ENCODE measurements around the gene GARIN5B. TPM values are rescaled to one million over a fixed set of nuclear protein-coding genes. Genes with fewer than 3 reads are reported as not detected.
"Not testable (repeated sequence)": the region's sequence is repeated elsewhere in the genome, so short reads cannot be mapped to it uniquely, and the experiment has no call there.

GARIN5B gene
- not detected in 2 replicates for total RNA-seq (2014; rRNA removed; shearing (Covaris generic))

DNA sequence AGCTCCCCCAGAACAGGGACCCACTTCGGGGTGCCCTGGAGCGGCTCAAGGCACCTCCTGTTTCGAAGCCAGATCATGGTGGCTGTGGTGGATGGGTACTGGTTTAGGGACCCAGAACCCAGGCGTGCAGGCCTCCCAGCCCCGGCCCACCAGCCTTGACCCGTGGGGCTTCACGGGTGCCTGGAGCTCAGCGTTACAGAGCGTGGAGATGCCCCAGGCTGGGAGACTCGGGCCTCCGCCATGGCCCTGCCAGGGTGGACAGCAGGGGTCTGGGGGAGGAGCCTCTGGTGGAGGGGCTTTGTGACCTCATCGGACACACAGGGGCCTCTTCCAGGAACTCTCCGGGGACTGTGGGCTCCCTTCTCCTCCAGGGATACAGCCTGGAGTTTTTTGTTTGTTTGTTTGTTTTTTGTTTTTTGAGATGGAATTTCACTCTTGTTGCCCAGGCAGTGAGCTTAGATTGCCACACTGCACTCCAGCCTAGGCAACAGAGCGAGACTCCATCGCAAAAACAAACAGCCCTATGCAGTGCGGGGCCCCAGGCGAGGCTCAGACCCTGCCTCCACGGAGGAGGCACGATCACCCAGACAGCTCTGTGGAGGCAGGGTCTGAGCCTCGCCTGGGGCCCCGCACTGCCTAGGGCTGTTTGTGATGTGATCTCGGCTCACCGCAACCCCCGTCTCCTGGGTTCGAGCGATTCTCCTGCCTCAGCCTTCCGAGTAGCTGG is at the start of gene GARIN5B:
TSS of gene GARIN5B (minus strand) at position 271 of the 727 bp plus-strand sequence. CDS start at position 77, 194 bp downstream.
- DNase-seq (ENCODE audit: low read depth) = no peak

DNA sequence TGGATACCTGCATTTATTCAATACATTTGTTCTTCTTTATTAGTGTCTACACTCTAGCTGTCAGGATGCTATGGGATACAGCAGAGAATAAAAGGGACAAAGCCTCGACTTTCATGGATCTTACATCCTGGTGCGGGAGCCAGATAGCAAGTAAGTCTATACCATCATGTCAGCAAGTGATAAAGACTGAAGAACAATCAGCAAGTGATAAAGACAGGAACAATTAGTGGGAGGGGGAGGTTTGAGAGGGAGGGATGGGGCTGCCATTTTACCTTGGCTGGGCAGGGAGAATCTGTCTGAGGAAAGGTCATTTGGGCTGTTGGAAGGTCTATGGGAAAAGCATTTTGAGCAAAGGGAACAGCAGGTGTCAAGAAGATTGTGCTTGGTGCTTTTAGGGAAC is 47.1 kb upstream of the GARIN5B start:
- DNase-seq (ENCODE audit: low read depth) = no peak

DNA sequence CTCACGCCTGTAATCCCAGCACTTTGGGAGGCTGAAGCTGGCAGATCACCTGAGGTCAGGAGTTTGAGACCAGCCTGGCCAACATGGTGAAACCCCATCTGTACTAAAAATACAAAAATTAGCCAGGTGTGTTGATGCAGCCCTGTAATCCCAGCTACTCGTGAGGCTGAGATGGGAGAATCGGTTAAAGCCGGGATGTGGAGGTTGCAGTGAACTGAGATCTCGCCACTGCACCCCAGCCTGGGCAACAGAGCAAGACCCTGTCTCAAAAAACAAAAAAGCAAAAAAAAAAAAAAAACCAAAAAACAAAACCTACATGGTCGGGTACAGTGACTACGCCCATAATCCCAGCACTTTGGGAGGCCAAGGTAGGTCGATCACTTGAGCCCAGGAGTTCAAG is 46.1 kb upstream of the GARIN5B start:
- not testable (repeated sequence) for DNase-seq (ENCODE audit: low read depth)

DNA sequence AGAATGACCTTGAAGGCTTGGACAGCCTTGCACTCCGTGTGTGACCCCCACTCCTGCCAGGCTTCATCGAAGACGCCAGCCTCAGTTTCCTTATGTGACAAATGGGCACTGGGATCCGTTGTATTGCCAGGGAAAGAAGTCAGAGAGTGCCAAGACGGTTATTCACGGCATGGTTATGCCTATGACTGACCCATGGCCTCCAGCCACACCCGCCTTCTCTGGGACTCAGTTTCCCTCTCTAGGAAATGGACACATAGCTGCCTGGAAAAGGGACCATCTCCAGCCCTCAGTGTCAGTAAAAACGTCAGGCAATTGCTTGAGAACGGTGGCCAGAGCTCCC is 45.4 kb upstream of the GARIN5B start:
- DNase-seq (ENCODE audit: low read depth) = no peak

DNA sequence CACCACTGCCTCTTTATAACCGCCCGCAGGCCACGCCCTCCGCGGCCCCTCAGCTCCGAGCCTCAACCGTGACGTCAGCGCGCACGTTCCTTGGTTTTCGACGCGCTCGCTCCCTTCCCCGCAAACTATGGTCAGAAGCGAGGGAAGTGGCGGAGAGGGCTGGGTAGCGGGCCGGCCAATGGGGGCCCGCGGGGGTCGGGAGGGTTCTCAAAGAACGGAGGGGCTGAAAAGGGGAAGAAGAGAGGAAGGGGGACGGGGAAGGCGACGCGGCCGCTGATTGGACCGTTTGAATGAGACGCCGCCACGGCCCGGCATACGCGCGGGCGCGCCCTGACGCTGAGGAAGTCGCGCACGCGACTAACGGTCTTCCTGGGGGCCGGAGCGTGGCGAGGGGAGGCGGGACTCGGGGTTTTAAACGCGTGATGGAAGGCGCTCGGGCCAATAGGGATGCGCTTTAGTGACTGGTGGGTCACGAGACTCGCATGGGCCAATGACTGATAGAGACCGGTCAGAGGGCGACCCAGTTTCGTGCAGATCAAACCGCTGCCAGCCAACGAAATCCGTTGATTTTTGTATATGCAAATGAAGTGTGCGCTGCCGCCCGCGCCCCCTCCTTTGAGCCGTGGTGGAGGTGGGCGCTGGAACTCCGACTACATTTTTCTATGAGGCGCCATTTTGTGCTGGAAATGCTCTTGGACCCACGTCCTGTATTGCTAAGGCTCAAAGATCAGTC is 44.9 kb upstream of the GARIN5B start:
- DNase-seq (ENCODE audit: low read depth) = peak; percentile 100

DNA sequence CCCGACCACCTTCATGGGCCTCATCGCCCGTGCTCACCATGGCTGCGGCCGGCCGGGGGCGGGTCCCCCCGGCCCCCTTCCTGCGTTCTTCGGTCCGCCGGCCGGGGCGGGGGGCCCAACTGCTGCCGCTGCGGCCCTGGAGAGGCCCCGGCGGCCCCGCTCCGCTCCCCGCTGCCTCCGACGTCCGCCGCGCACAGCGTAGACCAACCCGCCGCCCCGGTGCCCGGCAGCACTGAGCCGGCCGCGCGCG is 44.4 kb upstream of the GARIN5B start, which contains the start of gene UBE2S:
TSS of gene UBE2S (minus strand) at position 239 of the 250 bp plus-strand sequence. CDS start at position 40, 199 bp downstream.
- not testable (repeated sequence) for DNase-seq (ENCODE audit: low read depth)

DNA sequence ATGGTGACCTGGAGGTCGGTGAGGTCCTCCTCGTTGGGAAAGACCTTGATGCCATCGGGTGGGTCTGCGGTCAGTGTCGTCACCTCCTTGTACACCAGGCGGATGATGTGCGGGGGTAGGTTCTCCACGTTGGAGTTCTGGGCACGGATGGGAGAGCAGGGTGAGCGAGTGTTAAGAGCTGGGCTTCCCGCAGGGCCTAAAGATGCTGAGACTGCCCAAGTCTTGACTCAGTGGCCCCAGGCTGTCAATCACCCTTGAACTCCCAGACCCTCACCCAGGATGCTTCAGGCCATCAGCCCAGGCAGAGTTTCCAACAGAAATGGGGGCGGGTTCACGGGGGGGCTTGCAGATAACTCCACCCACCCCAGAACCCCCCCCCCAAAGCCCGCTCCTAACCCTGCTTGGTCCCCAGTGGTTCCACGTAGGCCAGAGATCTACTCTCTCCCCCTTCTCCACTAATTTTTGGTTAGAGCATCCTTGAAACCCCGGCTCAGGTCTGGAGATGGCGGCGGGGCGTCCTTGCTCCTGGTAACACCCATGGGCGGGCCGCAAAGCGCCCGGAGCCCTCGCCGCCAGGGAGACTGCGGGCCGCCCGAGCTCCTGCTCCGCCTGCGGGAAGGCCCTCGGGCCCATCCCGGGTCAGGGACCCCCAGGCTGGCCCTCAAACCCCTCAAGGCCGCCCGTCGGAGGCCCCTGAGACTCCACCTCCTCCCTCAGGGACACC is 43.9 kb upstream of the GARIN5B start:
- DNase-seq (ENCODE audit: low read depth) = no peak

DNA sequence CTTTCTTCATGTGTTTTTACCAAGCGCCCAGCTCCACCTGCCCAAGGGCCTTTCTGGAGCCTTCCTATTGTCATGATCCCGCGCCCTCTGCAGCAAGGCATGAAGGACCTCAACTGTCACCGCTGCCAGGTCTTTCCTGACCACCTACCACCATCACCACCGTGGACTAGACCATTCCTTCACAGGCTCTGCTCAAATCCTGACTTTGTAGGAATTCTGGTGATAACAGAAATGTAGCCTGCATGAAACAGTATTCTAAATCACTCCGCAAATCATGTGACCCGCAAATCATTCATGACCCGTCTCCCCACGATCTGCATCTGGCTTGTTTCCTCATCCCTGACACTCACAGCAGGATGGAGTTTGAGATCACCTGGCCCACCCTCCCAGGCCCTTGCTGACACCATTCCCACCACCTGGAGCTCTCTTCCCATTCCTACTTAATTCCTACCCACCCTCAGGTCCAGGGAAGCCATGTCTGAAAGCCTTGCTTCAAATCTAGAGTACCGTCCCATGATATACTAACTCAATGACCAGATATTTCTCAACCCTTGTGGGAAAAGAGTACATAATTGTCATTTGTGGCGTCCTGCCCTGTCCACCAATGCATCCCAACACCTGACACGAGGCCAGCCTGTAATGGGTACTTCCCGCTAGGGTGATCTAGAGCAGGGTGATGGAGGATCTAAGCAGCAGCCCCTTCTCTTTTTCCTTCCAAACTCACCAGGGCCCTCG is 43.2 kb upstream of the GARIN5B start:
- DNase-seq (ENCODE audit: low read depth) = no peak

DNA sequence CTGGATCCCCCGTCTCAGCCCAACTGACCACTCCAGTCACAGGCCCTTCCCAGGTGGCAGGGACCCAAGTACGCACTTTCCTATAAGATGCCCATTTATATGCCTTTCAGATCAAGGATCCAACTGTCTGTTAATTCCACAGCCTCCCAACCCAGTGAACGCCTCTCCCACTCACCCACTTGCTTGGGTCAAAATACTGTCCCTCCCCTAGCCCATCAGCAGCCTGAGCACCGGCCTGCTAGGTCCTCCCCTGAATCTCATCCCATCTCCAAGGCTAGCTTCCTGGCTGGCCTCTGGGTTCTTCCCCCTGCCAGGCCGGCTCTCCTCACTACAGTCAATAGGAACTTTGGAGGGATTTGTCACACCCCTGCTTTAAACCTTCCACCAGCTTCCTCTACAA is 42.6 kb upstream of the GARIN5B start:
- no peak for DNase-seq (ENCODE audit: low read depth)

DNA sequence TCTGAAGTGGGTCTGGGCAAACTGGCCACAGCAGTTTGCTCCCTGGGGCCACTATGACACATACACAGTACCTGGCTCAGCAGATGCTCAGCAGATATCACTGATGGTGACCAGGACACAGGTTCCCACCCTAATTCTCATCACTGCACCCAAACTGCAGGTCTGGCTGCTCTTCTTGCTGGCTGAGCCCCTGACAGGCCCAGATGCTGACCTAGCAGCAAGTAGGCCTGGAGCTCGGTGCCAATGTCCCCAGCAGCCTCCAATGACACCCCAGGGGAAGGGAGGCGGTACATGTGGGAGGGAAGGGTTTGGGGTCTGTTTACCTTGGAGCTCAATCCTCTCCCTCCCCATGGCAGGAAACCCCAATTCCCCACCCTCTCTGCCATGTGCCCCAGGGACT is 39.4 kb upstream of the GARIN5B start:
- DNase-seq (ENCODE audit: low read depth) = no peak

DNA sequence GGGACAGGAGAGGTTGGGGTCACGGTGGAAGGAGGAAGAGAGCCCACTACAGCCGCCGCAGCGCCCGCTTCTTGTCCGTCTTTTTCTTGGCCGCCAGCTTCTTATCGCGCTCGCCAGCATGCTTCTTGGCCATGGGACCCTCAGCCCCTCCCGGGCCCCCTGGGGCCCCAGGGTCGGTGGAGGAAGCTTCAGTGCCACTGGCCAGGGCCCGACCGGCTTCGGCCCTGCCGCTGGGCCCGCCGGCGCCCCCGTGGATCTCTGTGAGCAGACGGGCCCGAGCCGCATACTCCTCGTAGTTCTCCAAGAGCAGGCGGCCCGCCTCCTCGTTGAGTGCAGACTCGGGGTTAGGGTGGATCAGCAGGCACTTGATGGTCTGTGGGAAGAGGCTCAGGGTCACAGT is 38.3 kb upstream of the GARIN5B start:
- DNase-seq (ENCODE audit: low read depth) = not testable (repeated sequence)

DNA sequence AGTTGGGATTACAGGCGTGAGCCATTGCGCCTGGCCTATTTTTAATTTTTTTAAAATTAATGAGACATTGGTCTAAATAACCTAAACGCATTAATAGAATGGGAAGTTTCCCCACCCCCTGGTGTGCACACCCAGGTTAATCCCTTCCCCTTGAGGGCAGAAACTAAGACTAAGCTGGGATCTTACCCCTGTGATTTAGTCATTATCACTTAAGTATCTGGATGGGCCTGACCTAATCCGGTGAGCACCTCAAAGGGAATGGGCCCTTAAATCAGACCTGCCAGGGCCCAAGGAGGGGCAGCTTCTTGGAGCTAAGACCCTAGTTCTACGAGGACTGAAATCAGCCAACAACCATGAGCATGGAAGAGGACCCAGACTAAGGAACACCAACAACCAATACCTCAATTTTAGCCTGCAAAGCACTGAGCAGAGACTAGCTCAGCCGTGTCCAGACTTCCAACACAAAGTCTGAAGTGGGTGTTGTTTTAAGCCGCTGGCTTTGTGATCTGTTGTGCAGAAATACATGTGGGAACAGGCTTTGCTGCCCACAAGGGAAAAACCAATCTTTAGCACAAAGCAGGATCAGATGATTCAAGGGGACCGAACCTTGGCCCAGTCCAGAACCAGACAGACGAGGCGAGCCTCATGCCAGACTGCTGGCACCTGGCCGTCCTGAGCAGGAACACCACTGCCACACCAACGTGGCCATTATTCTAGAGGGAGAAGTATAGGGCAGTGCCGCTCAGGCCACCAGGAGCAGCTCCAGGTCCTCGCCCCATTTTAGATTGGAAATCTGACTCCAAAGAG is 37.4 kb upstream of the GARIN5B start:
- DNase-seq (ENCODE audit: low read depth) = no peak

DNA sequence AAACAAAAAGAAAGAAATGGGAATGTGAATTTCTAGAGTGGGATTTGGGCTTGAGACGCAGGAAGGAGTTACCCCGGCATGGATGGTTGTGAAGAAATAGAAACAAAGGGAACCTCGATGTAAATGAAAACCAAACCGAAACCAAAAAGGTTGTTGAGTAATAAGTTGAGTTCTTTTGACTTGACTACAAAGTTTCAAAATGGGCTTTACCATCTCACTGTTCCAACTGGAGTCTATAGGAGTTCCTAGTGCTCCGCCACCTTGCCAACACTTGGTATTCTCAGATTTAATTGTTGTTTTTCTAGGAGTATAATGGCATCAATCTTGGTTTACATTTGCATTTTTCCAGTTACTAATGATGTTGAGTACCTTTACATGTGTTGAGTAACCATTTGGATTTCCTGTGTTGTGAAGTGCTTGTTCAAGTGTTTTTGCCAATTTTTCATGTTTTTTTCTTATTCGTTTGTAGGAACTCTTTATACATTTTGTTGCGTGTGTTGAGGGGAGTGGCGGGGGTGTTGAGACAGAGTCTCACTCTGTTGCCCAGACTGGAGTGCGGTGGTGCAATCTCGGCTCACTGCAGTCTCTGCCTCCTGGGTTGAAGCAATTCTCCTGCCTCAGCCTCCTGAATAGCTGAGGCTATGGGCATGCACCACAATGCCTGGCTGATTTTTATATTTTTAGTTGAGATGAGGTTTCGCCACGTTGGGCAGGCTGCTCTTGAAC is 35.3 kb upstream of the GARIN5B start:
- DNase-seq (ENCODE audit: low read depth) = no peak

DNA sequence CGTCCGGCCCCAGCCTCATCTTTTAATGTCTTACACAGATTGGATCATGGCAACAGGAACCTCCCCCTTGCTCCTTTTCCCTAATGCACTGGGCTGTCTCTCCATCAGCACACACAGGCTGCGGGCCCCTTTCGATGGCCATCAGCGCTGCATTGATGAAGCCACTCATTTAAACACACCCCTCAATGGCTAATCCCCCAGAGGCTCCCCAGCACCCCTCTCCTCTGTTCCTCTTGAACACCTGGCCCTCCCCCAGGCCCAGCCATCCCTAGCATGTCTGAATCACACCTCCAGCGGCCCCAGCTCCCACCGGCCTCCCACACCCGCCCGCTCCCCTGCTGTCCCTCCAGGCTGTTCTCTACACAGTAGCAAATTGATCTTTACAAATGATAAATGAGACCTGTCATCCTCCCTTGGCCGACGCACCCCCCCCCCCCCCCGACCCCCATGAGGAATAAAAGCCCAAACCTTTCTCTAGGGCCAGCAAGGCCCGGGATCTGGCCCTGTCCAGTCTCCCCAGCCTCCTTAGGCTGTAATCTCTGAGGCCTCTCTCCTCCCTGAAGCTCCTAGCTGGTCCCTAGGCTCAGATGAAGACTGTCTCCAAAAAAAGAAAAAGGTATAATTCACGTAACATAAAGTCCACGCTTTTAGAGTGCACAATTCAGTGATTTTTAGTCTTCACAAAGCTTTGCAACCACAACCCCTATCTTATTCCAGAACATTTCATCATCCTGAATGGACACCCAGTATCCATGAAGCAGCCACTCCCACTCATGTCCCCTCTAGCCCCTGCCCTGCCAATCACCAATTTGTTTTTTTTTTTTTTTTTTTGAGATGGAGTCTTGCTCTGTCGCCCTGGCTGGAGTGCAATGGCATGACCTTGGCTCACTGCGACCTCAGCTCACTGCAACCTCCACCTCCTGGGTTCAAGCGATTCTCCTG is 30.0 kb upstream of the GARIN5B start:
- DNase-seq (ENCODE audit: low read depth) = no peak

DNA sequence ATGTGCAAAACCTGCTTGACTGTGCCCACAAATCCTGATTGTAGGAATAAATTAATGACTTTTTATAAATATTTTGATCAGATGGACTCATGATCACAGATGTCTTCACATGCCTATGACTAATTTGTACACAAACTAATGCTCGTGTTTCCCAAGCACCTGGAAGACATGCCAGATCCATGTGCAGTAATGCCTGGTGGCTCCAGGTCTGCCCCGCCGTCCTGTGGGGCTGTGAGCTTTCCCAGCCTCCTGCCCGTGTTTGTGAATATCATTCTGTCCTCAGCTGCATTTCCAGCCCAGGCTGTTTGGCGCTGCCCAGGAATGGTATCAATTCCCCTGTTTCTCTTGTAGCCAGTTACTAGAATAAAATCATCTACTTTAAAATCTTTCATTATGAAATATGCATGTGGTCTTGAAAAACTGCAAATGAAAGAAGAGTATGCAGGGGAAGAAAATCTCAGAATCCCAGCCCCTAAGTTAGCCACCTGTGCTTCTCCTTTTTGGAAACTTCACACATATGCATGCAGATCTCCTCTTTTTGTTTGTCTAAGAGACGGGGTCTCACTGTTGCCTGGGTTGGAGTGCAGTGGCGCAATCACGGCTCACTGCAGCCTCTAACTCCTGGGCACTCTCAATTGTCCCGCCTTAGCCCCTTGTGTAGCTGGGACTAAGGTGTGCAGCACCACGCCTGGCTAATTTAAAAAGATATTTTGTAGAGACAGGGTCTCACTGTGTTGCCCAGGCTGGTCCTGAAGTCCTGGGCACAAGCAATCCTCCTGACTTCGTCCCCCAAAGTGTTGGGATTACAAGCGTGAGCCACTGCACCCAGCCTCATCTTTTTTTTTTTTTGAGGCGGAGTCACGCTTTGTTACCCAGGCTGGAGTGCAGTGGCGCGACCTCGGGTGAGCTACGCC is 28.9 kb upstream of the GARIN5B start:
- no peak for DNase-seq (ENCODE audit: low read depth)

DNA sequence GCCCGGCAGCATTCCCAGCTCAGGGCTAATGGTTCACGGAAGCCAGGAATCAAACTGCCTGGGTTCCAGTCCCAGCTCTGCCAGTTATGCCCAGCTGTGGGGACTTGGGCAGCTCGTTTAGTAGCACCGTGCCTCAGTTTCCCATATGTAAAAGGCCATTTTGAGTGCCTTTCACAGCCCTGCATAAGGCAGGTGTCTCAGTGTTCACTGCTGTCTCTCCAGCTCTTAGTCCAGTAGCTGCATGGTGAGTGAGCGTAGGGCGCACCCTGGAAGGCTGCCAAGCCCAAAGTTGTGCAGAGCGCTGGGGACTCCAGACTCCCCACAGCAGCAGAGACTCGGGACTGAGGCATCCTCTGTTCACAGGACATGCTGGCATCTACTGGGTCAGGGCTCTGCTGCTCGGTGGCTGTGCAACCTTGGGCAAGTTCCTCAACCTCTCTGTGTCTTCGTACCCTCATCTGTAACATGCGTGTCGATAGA is 28.2 kb upstream of the GARIN5B start:
- DNase-seq (ENCODE audit: low read depth) = no peak

DNA sequence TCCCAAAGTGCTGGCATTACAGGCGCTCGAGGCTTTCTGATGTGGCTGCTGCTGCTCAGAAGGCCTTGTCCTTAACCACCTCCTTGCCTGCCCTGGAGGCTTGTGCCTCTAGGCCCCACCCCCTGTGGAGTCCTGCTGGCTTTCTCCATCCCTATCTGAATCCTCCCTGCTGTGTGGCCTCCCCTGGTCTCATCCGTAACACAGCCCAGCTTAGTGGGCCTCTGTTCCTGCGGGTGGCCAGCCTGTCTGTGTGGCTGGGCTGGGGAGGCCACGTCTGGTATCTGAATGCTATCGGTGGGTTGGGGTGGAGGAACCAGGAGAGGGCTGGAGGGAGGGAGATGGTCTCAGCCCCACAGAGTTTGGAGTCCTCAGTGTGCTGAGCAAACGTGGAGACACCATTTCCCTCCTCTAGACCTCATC is 27.4 kb upstream of the GARIN5B start:
- DNase-seq (ENCODE audit: low read depth) = no peak
